SHP77 treated with DMSO at 0.1 percent for 48 hours (cell line): Measurements from ENCODE around the gene PCSK5.
"Not testable (repeated sequence)": the region's sequence is repeated elsewhere in the genome, so short reads cannot be mapped to it uniquely, and the experiment has no call there.

ENCODE experiments used
- DNase-seq: peaks from one replicate; lab custom pipeline; 2025; lab: John Stamatoyannopoulos, UW

The PCSK5 gene

GRCh38 chr9:76249309-76249708, 358.8 kb downstream of the PCSK5 start:
- no peak for DNase-seq

DNA sequence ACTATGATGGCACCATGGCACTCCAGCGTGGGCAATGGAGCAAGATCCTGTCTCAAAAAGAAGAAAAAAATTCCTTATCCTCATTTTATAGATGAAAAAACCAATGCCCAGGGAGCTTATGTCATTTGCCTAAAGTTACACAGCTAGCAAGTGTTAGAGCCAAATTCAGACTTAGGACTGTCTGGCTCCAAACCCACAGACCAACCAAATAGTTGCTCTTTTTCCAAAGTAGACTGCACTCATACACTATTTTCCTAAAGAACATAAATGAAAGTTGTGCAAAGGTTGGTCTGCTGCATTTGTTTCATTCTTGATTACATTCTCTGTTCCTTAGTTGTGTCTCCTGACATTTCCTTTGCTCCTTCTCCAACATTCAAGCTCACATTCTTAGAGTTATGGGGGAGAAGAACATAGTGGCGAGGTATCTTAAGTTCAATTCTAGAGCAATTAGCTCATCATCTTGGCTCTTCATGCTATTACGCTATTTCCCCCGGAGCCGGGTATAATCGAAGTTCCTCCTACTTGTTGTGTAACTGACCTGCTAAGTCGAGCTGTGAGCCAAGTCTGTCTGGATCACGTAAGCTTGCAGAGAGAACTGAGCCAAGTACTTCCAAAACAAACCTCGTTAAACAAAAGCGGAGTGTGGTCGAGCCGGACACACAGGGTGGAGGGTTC, 365.4 kb downstream of the PCSK5 start:
- DNase-seq: no peak

GRCh38 chr9:76257311-76257710, 366.8 kb downstream of the PCSK5 start:
- DNase-seq: no peak

GRCh38 chr9:76266649-76267283, 376.3 kb downstream of the PCSK5 start:
- no peak for DNase-seq

DNA sequence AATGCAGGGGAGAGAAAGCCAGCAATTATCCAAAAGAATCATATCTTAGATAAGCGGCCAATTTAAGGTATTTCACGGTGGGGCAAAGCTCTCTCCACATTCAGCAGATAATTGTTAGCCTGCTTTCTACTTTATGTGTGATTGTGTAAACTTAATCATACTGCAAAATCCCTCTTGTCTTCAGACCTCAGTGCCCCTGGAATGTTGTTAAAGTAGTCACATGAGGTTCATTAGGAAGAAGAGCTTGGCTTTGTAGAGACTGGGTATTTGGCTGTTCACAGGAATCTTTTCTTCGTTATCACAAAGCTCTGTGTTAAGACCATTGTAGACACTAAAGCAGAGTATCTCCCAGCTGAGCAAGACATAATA, 376.8 kb downstream of the PCSK5 start:
- DNase-seq: no peak

GRCh38 chr9:76269789-76270188, 379.3 kb downstream of the PCSK5 start:
- DNase-seq: no peak

DNA sequence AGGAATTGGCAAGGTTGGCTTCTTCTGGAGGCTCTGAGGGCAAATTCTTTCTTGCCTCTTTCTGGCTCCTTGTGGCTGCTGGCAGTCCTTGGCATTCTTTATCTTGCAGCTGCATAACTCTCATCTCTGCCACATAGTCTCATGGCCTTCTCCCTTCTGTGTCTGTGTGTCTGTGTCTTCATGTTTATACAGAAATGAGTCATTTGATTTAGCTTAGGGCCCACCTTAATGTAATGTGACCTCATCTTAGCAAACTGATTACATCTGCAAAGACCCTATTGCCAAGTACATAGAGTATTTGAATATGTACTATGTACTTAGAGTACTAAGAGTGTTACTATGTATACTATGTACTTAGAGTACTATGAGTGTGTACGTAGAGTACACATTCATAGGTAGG, 381.3 kb downstream of the PCSK5 start:
- no peak for DNase-seq

DNA sequence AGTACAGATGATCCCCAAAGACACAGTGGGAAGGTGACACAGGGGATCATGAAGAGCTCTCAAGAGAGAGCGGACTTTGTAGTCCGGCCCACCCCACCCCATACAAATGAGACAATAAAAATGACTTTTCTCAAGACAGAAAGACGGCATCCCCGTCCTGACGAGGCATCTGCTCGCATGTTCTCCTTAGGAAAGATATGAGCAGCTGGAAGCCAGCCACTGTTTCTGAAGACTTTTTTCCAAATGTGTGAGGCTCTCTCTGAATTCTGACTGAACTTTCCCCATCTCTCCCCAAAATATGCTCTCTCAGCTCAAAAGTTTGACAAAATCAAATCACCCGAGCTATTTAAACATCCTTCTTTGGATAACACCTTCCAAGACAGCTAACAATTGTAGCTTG, 398.6 kb downstream of the PCSK5 start:
- DNase-seq: no peak

- DNase-seq: no peak
Observed at GRCh38 chr9:76289703-76290102, 399.2 kb downstream of the PCSK5 start.

DNA sequence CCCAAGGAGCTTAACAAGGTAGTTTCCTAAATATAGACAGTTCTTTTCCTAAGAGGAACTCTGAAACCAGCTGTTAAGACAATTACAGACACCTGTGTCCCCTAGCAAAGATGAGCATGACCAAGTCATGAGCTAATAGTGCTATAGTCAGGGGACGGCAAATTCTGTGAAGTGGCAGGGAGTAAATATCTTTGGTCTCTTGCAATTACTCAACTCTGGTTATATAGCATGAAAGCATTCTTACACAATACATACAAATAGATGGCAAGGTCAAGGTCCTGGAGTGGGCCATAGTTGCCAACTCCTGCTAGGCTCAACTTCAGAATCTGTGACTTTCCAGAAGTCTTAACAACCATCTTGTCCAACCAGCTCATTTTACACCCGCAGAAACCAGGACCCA, 400.1 kb downstream of the PCSK5 start:
- no peak for DNase-seq

DNA sequence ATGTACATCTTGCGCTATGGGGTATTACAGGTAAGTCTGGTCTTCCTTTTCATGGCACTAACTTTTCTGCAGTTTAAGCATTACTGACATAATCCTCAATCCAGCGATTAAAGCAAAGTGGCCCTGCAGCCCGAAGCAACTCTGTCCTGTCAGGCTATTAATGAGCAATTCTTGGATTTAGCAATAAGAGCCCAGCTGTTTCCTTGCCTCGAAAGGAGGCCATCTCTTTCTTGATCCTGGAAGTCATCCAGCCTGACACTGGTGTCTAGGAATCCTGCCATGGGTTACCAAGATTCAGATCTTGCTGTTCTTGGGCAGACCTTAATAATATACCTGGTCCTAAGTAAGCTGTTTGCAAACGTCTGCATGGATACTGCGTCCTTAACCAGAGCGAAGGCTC, 401.8 kb downstream of the PCSK5 start:
- no peak for DNase-seq

DNA sequence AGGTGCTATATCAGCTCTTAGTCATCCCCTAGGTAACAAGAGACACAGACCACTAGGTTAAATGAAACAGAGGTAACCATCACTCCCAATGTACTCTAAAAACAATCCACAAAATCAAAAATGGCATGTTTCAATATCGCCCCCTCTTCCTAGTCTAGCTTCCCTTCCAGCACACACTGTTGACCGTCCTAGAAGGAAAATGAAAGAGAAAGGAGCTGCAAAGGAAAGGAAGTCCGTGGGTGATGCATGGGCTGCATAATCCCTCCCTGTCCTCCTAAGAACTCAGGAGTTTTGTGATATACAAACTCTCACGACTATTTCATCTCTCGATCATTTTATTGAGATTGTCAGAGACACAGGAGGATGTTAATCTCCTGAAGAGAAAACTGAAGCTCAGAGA, 402.2 kb downstream of the PCSK5 start:
- no peak for DNase-seq

DNA sequence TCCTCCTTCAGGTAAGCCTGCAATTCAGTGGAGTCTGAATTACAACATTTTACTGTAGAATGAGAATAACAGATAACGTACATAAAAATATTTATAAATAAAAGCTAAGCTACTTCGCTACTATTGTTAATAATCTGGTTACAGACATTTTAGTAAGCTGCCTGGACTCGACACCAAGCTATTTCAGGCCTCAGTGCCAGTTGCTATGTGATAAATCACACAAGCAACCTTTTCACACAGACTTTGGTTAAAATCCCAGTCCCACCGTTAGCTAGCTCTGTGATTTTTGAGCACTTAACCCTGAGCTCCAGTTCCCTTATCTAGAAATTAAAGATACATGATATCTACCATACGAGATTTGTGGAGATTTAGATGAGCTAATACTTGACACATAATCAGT, 403.8 kb downstream of the PCSK5 start:
- no peak for DNase-seq

DNA sequence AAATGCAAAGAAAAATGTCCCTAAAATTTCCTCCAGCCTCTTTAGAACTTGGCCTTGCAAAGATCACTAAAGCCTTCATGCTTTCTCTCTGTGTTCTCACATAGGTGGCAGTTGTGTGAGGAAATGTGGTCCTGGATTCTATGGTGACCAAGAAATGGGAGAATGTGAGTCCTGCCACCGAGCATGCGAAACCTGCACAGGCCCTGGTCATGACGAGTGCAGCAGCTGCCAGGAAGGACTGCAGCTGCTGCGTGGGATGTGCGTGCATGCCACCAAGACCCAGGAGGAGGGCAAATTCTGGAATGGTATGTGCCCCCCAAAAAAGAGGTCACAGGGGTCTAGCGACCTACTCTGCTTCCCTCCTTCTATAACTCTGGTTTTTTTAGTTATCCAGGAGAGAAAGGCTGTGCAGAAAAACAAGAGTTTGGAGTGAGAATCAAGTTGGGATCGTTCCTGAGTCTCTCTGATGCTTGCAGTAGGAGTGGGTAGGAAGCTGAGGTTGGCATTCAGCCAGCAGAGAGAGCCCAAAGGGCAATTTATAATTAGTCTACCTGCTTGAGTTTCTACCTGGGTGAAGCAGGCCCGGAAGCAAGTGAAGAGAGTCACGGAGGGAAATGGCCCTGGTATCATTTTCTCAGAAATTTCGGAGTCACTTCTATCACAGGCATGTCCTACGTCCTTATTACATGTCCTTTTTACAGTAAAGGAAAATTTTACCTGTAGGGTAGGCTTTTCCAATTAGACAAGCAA, 406.3 kb downstream of the PCSK5 start:
- DNase-seq: no peak

DNA sequence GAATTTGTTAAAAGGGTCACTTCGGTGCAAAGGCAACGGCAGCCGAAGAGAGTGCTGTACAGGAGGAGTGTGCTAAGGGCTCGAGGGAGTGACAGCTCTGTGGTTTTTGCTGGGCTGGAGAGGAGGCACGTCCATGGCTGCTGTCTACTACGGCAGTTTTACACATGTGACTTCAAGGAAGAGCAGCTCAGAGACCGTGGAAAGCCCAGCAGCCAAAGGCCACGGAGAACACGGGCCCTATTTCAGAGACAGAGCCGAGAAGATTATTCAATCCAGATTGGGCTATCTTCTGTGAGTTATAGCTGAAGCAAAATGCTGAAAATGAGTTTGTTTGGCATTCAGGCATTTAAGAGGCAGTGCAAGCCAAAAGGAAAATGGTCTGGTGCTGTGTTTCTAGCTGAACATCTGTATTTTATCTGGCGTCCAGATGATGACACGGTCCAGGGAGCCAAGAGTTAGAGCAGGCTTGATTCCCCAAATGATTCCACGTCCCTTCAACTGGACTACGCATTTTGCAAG, 407.3 kb downstream of the PCSK5 start:
- no peak for DNase-seq

DNA sequence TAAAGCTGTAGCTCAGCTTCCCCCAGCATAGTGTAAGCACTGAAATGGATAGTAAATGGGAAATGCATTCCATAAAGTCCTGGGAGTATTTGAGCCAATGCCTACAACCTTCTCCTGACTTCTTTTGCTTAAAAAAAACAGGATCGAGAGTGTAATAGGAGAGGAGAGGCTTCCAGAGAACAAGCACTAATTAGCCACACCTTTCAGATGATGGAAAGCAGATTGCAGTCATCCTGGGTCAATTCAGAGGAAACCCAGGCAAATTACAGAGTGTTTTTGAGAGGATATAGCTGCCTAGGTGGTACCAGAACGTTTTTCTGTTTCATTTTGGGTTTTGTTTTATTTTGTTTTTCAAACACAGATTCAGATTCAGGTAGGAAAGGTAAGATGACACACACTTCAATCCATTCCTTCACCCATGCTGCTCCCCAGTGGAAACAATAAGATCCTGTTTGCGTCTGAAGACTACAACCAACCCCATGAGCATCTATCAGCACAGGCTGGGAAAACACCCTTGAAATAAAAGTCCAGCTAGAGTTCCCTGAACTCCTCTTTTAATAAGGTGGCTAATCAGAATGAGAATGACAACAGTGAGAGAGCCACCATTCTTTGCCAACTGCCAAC, 408.2 kb downstream of the PCSK5 start:
- no peak for DNase-seq

GRCh38 chr9:76302543-76302942, 412.1 kb downstream of the PCSK5 start:
- no peak for DNase-seq

- DNase-seq: peak; percentile 4
Observed at GRCh38 chr9:76302947-76303550, 412.6 kb downstream of the PCSK5 start.

- DNase-seq: not testable (repeated sequence)
Observed at GRCh38 chr9:76307047-76307446, 416.6 kb downstream of the PCSK5 start.

GRCh38 chr9:76310577-76310976, 420.1 kb downstream of the PCSK5 start:
- no peak for DNase-seq

DNA sequence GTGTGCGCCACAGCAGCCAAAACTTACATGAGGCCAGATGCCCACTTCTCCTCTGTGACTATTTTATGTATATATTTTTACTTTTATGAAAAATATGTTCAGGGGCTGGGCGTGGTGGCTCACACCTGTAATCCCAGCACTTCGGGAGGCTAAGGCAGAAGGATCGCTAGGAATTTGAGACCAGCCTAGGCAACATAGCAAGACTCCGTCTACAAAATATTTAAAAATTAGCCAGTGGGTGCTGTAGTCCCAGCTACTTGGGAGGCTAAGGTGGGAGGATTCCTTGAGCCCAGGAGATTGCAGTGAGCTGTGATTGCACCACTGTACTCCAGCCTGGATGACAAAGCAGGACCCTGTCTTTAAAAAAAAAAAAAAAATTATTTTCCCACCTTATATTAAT, 420.5 kb downstream of the PCSK5 start:
- no peak for DNase-seq

DNA sequence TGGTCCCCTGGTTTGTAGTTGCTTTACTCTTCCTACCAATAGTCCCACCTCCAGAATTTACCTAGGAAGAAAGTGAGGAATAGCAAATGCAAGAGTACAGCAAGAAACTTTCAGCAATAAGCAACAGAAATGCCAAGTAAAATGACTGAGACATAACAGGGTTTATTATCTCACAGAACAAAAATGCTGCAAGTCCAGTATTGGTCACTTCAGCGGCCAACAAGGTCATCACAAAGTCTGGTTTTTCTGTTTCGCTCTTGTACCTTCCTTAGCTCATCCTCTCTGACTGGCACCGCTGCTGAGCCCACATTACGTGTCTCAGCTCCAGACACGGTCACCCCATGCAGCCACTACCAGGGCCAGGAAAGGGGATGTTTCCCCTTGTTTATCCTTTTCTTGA, 421.1 kb downstream of the PCSK5 start:
- DNase-seq: no peak
